Progenitor cell of endocrine pancreas (in vitro differentiated cells): ENCODE data around the gene NDUFAF8. TPM values are rescaled to one million over a fixed set of nuclear protein-coding genes. Genes with fewer than 3 reads are reported as not detected.

Source experiments
- DNase-seq: peaks from one replicate; pipeline ENCODE4 v3.0.0; 2021; ENCODE audit warnings: low spot score; ENCODE audit not compliant: unreplicated experiment
- H3K27ac Mint-ChIP-seq: 2 replicates; pipeline ENCODE4 v1.8.0; 2021; ENCODE audit warnings: mild to moderate bottlenecking, moderate library complexity, mixed read lengths
- H3K27me3 Mint-ChIP-seq: 2 replicates; pipeline ENCODE4 v1.8.0; 2021; ENCODE audit warnings: mixed read lengths
- H3K36me3 Mint-ChIP-seq: 2 replicates; pipeline ENCODE4 v1.8.0; 2022; ENCODE audit warnings: mixed read lengths; ENCODE audit not compliant: insufficient read depth
- H3K4me1 Mint-ChIP-seq: 2 replicates; pipeline ENCODE4 v1.8.0; 2021; ENCODE audit warnings: low read depth, mixed read lengths
- H3K4me3 Mint-ChIP-seq: 2 replicates; pipeline ENCODE4 v1.8.0; 2021; ENCODE audit warnings: low read depth, mild to moderate bottlenecking, moderate library complexity, mixed read lengths
- H3K9me3 Mint-ChIP-seq: 2 replicates; pipeline ENCODE4 v1.8.0; 2021; ENCODE audit warnings: low read depth, mixed read lengths
- CTCF ChIP-seq: fragments of 200-600 bp; sonication (generic); IDR thresholded peaks from one replicate; pipeline ENCODE4 v1.5.0; 2021; ENCODE audit warnings: antibody characterized with exemption, mild to moderate bottlenecking; ENCODE audit not compliant: unreplicated experiment
- total RNA-seq: library from RNA; stranded (reverse); gene quantifications from 2 replicates; pipeline ENCODE4 v1.2.1, GENCODE V29; 2021

Gene NDUFAF8
- total RNA-seq, 1 donor from 2014 or later, result 43.6 TPM

GRCh38 chr17:81217491-81217890 is 21.6 kb upstream of the NDUFAF8 start:
- no peak for DNase-seq
- Mint-ChIP-seq H3K27me3 (no peaks in the 10 kb centered on the region), H3K9me3 (no peaks in the 10 kb centered on the region), H3K4me1 (peaks cover 7% of the 10 kb centered on the region), H3K4me3 (no peak overlapping the region), H3K27ac (no peak overlapping the region), H3K36me3 (peaks cover 3% of the 10 kb centered on the region)
- TF ChIP-seq CTCF, result no peak

GRCh38 chr17:81218459-81218858 is 20.7 kb upstream of the NDUFAF8 start:
- no peak overlapping the region for H3K27ac Mint-ChIP-seq
- peaks cover 7% of the 10 kb centered on the region for H3K4me1 Mint-ChIP-seq
- no peaks in the 10 kb centered on the region for H3K27me3 Mint-ChIP-seq
- no peak overlapping the region for H3K4me3 Mint-ChIP-seq
- no peaks in the 10 kb centered on the region for H3K9me3 Mint-ChIP-seq
- peaks cover 3% of the 10 kb centered on the region for H3K36me3 Mint-ChIP-seq
- no peak for TF ChIP-seq CTCF
- no peak for DNase-seq

- Mint-ChIP-seq H3K36me3 (peaks cover 3% of the 10 kb centered on the region), H3K27ac (no peak overlapping the region), H3K9me3 (no peaks in the 10 kb centered on the region), H3K4me3 (no peak overlapping the region), H3K27me3 (no peaks in the 10 kb centered on the region), H3K4me1 (peaks cover 7% of the 10 kb centered on the region)
- no peak for DNase-seq
- no peak for TF ChIP-seq CTCF
Observed at GRCh38 chr17:81218991-81219390, 20.1 kb upstream of the NDUFAF8 start.

- Mint-ChIP-seq H3K36me3 (peaks cover 3% of the 10 kb centered on the region), H3K27ac (no peak overlapping the region), H3K27me3 (no peaks in the 10 kb centered on the region), H3K4me1 (peaks cover 7% of the 10 kb centered on the region), H3K4me3 (no peak overlapping the region), H3K9me3 (no peaks in the 10 kb centered on the region)
- no peak for TF ChIP-seq CTCF
- no peak for DNase-seq
Observed at GRCh38 chr17:81219476-81220180, 19.5 kb upstream of the NDUFAF8 start.

- Mint-ChIP-seq H3K27me3 (no peaks in the 10 kb centered on the region), H3K4me1 (peaks cover 7% of the 10 kb centered on the region), H3K4me3 (peak overlapping the region; percentile 74), H3K9me3 (no peaks in the 10 kb centered on the region), H3K36me3 (peaks cover 3% of the 10 kb centered on the region), H3K27ac (no peak overlapping the region)
- no peak for DNase-seq
- no peak for TF ChIP-seq CTCF
Observed at GRCh38 chr17:81221371-81221841, 17.7 kb upstream of the NDUFAF8 start.
